Peyer's patch (tissue), 4 donors: Measurements from ENCODE around the gene CRACR2A. TPM values are rescaled to one million over a fixed set of nuclear protein-coding genes. Genes with fewer than 3 reads are reported as not detected.

Experiments
- DNase-seq, 3 donors: peaks; one replicate each; pipeline ENCODE4 v3.0.0-alpha.2; 2017 to 2019
- H3K27ac ChIP-seq, 4 donors: fragments of 200-600 bp; sonication (generic); one replicate each; pipeline ENCODE4 v1.5.1; 2016 to 2019
- H3K27me3 ChIP-seq, 2 donors: fragments of 200-600 bp; sonication (generic); one replicate each; pipeline ENCODE4 v1.5.1; 2019
- H3K36me3 ChIP-seq, 3 donors: fragments of 200-600 bp; sonication (generic); one replicate each; pipeline ENCODE4 v1.5.1; 2016 to 2019
- H3K4me1 ChIP-seq, 4 donors: fragments of 200-600 bp; sonication (generic); one replicate each; pipeline ENCODE4 v1.5.1; 2016 to 2019
- H3K4me3 ChIP-seq, 4 donors: fragments of 200-600 bp; sonication (generic); 1 replicate in 3 of 4; 2 replicates in 1 of 4; pipeline ENCODE4 v1.5.1; 2016 to 2019; ENCODE audit warnings: mild to moderate bottlenecking in 1 of 4
- H3K9me3 ChIP-seq, 4 donors: fragments of 200-600 bp; sonication (generic); one replicate each; pipeline ENCODE4 v1.5.1; 2016 to 2019; ENCODE audit warnings: mild to moderate bottlenecking in 1 of 4
- CTCF ChIP-seq, 6 experiments: fragments of 450-650 bp in 4 of 6; fragments of 200-600 bp in 2 of 6; sonication (generic) in 1 of 6; IDR thresholded peaks; one replicate each; pipeline ENCODE4 v1.5.1; 2017 to 2019; ENCODE audit warnings: antibody characterized with exemption in 6 of 6, mild to moderate bottlenecking in 3 of 6, moderate library complexity in 1 of 6
- POLR2A ChIP-seq, 2 donors: fragments of 450-650 bp; IDR thresholded peaks; one replicate each; pipeline ENCODE4 v1.5.1; 2017; ENCODE audit warnings: antibody characterized with exemption in 2 of 2, mild to moderate bottlenecking in 2 of 2, moderate library complexity in 2 of 2
- total RNA-seq, 4 donors: library from RNA; depleted of rRNA; stranded (reverse); fragments of >200 nt; gene quantifications; one replicate each; pipeline ENCODE4 v1.1.0, GENCODE V29; 2016

CRACR2A gene
- total RNA-seq, 4 donors from 2014 or later, result 52.3 to 81.7 (median 65.9) TPM

- Histone ChIP-seq H3K4me1 (no peaks in the 10 kb centered on the region), H3K4me3 (no peak overlapping the region), H3K36me3 (peaks cover 0 to 9% (median 0%) of the 10 kb centered on the region in 3 donors), H3K27me3 (no peaks in the 10 kb centered on the region), H3K9me3 (no peaks in the 10 kb centered on the region), H3K27ac (no peak overlapping the region)
- TF ChIP-seq CTCF (IDR thresholded peaks at IDR 0.05), result no peak
- DNase-seq, result no peak
Measured at GRCh38 chr12:3647504-3647903, 105.4 kb downstream of the CRACR2A start.

GRCh38 chr12:3646561-3647241 lies 106.2 kb downstream of the CRACR2A start:
- no peak for DNase-seq
- H3K27me3 ChIP-seq, result no peaks in the 10 kb centered on the region
- no peaks in the 10 kb centered on the region for H3K9me3 ChIP-seq
- no peaks in the 10 kb centered on the region for H3K4me1 ChIP-seq
- TF ChIP-seq CTCF (IDR thresholded peaks at IDR 0.05), result no peak
- no peak for TF ChIP-seq POLR2A (IDR thresholded peaks at IDR 0.05)
- H3K4me3 ChIP-seq, result no peak overlapping the region
- H3K27ac ChIP-seq, result no peak overlapping the region
- peaks cover 0 to 9% (median 0%) of the 10 kb centered on the region in 3 donors for H3K36me3 ChIP-seq

- Histone ChIP-seq H3K27ac (no peak overlapping the region), H3K4me3 (no peak overlapping the region), H3K36me3 (peaks cover 0 to 13% (median 0%) of the 10 kb centered on the region in 3 donors), H3K4me1 (no peaks in the 10 kb centered on the region), H3K9me3 (no peaks in the 10 kb centered on the region), H3K27me3 (no peaks in the 10 kb centered on the region)
- DNase-seq, result no peak
- no peak for TF ChIP-seq CTCF (IDR thresholded peaks at IDR 0.05)
- TF ChIP-seq POLR2A (IDR thresholded peaks at IDR 0.05), result no peak
Measured at GRCh38 chr12:3645091-3645490, 107.8 kb downstream of the CRACR2A start.

- no peak for DNase-seq
- peaks cover 0 to 13% (median 0%) of the 10 kb centered on the region in 3 donors for H3K36me3 ChIP-seq
Measured at GRCh38 chr12:3644104-3644503, 108.8 kb downstream of the CRACR2A start.

DNA sequence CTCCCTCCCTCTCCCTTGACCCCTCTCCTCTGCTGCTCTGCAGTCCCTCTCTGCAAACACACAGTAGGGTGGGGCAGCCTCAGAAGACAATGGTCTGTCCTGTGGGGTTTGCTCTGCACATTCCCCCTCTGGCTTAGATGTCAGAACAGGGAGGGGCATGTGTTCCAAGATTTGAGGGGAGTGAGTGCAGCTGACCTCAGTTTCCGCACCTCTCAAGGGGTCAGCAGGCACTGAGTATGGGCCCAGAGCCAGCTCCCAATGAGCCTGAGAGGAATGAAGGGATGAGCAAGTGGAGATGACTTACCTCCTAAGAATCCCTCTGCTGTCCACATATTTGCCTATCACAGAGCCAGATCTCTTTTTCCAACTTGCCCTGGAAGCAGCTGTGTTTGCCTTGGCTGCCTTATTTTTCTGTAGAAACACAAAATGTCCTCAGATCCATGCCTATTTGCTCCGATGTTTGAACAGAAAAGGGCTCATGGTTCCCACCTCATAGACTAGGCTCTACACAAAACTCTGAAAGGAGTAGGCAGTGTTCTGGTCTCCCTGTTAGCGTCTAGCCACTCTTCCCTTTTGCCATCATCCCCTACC lies 111.4 kb downstream of the CRACR2A start:
- no peak overlapping the region for H3K27ac ChIP-seq
- no peak for DNase-seq
- TF ChIP-seq CTCF (IDR thresholded peaks at IDR 0.05) (no peak), POLR2A (IDR thresholded peaks at IDR 0.05) (no peak)

More at GRCh38 chr12:3644104-3644503, 108.8 kb downstream of the CRACR2A start:
- H3K9me3 ChIP-seq, result no peaks in the 10 kb centered on the region
- no peak overlapping the region for H3K27ac ChIP-seq
- H3K4me3 ChIP-seq, result no peak overlapping the region
- H3K27me3 ChIP-seq, result no peaks in the 10 kb centered on the region
- no peak for TF ChIP-seq CTCF (IDR thresholded peaks at IDR 0.05)
- no peak for TF ChIP-seq POLR2A (IDR thresholded peaks at IDR 0.05)
- H3K4me1 ChIP-seq, result no peaks in the 10 kb centered on the region

More for the DNA sequence above, 111.4 kb downstream of the CRACR2A start:
- Histone ChIP-seq H3K4me3 (no peak overlapping the region), H3K9me3 (no peaks in the 10 kb centered on the region), H3K36me3 (peaks cover 0 to 4% (median 0%) of the 10 kb centered on the region in 3 donors), H3K4me1 (no peaks in the 10 kb centered on the region), H3K27me3 (no peaks in the 10 kb centered on the region)
